ENCODE data around the gene MPPED1. TPM values are rescaled to one million over a fixed set of nuclear protein-coding genes. Genes with fewer than 3 reads are reported as not detected.

The MPPED1 gene, protein sequence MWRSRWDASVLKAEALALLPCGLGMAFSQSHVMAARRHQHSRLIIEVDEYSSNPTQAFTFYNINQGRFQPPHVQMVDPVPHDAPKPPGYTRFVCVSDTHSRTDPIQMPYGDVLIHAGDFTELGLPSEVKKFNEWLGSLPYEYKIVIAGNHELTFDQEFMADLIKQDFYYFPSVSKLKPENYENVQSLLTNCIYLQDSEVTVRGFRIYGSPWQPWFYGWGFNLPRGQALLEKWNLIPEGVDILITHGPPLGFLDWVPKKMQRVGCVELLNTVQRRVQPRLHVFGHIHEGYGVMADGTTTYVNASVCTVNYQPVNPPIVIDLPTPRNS
- not detected in 5 replicates for total RNA-seq (2022; extraction: Qiagen RNA extraction; ENCODE audit: low read depth)

DNA sequence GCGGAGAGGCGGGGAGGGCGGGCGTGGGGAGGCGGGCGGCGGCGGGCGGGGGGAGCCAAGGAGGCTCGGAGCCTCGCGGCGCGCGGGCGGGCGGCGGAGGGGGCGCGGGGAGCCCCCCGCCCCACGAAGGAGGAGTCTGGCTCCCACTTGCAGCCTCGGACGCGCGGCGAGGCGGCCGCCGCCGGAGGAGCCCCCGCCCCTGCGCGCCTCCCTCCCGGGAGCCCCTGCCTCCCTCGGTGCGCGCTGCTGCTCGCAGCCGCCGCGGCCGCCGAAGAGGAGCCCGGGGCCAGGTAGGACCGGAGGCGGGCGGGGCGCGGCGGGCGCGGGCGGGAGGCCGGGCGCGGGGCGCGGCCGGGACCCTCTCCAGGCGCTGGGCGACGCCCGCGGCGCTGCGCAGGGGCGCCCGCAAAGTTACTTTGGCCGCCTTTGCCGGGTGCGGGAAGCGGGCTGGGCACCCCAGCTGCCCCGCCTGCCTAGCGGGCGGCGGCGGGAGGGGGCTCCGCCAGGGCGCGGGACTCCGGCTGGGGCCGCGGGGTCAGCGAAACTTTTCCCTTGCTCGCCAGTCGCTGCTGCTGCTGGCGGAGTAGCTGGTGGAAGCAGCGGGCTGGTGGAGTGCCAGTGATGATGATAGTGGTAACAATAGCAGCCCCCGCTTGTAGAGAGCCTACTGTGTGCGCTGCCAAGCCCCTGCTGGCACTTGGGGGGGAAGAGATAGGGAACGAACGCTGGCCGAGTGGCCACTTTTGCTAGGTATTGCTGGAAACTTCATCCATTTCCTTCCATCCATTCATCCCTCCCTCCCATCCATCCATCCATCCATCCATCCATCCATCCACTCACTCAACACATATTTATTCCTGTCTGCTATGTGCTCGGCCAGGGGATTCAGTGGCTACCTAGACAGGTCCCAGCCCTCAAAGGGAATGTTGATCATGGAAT, at the start of gene MPPED1:
MPPED1 (plus strand) TSS at position 146 of the 939 bp plus-strand sequence. CDS start 12,972 bp downstream, outside the sequence.

Other genes with a start within 250 kb of the MPPED1 start
- 17.5 to 22.3 TPM (median 19.8 TPM) in 5 replicates for gene TTLL12, start 224.9 kb upstream of the MPPED1 start, total RNA-seq (2022; extraction: Qiagen RNA extraction; ENCODE audit: low read depth)
- gene SCUBE1, start 68.6 kb upstream of the MPPED1 start, total RNA-seq (2022; extraction: Qiagen RNA extraction; ENCODE audit: low read depth) = 0.05 to 0.31 TPM (median 0.12 TPM) in 5 replicates